Stimulated activated naive CD8-positive, alpha-beta T cell treated with anti-CD3 and anti-CD28 coated beads, Interleukin-15, Interleukin-2, amounts not matched to agents 100 ng/mL and 50 ng/mL, for 24 hours (primary cell): ENCODE results near the gene CD59.

Experiments used
- H3K27ac Mint-ChIP-seq: one replicate; pipeline ENCODE4 v1.8.0; 2021; ENCODE audit warnings: mild to moderate bottlenecking, mixed read lengths
- H3K27me3 Mint-ChIP-seq: one replicate; pipeline ENCODE4 v1.8.0; 2021; ENCODE audit warnings: mixed read lengths
- H3K36me3 Mint-ChIP-seq: one replicate; pipeline ENCODE4 v1.8.0; 2021; ENCODE audit warnings: low read depth, mixed read lengths
- H3K4me1 Mint-ChIP-seq: one replicate; pipeline ENCODE4 v1.8.0; 2021; ENCODE audit warnings: low read depth, mixed read lengths
- H3K4me3 Mint-ChIP-seq: one replicate; pipeline ENCODE4 v1.8.0; 2021; ENCODE audit warnings: mild to moderate bottlenecking, mixed read lengths
- H3K9me3 Mint-ChIP-seq: one replicate; pipeline ENCODE4 v1.8.0; 2021; ENCODE audit warnings: mixed read lengths

The CD59 gene

GRCh38 chr11:33736148-33736812, at the start of gene CD59:
Gene CD59 (minus strand): TSS chr11:33736423. CDS start chr11:33722445, 13,978 bp downstream.
- Mint-ChIP-seq H3K9me3 (no peaks in the 10 kb centered on the region), H3K4me1 (peaks cover 45% of the 10 kb centered on the region), H3K36me3 (peaks cover 12% of the 10 kb centered on the region), H3K27ac (peak within 1 kb of the TSS; percentile 84), H3K4me3 (peak within 1 kb of the TSS; percentile 87), H3K27me3 (peaks cover 13% of the 10 kb centered on the region)

- H3K27me3 Mint-ChIP-seq: peaks cover 57% of the 10 kb centered on the region
- no peak overlapping the region for H3K4me3 Mint-ChIP-seq
- H3K36me3 Mint-ChIP-seq: no peaks in the 10 kb centered on the region
- no peak overlapping the region for H3K27ac Mint-ChIP-seq
- no peaks in the 10 kb centered on the region for H3K4me1 Mint-ChIP-seq
- H3K9me3 Mint-ChIP-seq: no peaks in the 10 kb centered on the region
These were observed 49.4 kb upstream of the CD59 start for GRCh38 chr11:33785609-33786008.

- Mint-ChIP-seq H3K27ac (no peak overlapping the region), H3K36me3 (no peaks in the 10 kb centered on the region), H3K4me1 (peaks cover 10% of the 10 kb centered on the region), H3K27me3 (peaks cover 67% of the 10 kb centered on the region), H3K9me3 (no peaks in the 10 kb centered on the region), H3K4me3 (no peak overlapping the region)
These were observed 43.8 kb upstream of the CD59 start for GRCh38 chr11:33779849-33780528.

GRCh38 chr11:33778675-33779074, 42.5 kb upstream of the CD59 start:
- Mint-ChIP-seq H3K27ac (no peak overlapping the region), H3K36me3 (no peaks in the 10 kb centered on the region), H3K27me3 (peaks cover 57% of the 10 kb centered on the region), H3K9me3 (no peaks in the 10 kb centered on the region), H3K4me3 (no peak overlapping the region), H3K4me1 (peaks cover 15% of the 10 kb centered on the region)

- Mint-ChIP-seq H3K4me3 (no peak overlapping the region), H3K27ac (no peak overlapping the region), H3K9me3 (no peaks in the 10 kb centered on the region), H3K4me1 (peaks cover 22% of the 10 kb centered on the region), H3K27me3 (peaks cover 50% of the 10 kb centered on the region), H3K36me3 (no peaks in the 10 kb centered on the region)
These were observed 41.7 kb upstream of the CD59 start for GRCh38 chr11:33777906-33778305.

GRCh38 chr11:33775832-33776470, 39.7 kb upstream of the CD59 start:
- Mint-ChIP-seq H3K4me1 (peaks cover 37% of the 10 kb centered on the region), H3K27me3 (peaks cover 38% of the 10 kb centered on the region), H3K9me3 (no peaks in the 10 kb centered on the region), H3K4me3 (no peak overlapping the region), H3K27ac (no peak overlapping the region), H3K36me3 (no peaks in the 10 kb centered on the region)

GRCh38 chr11:33775467-33775807, 39.2 kb upstream of the CD59 start:
- peaks cover 38% of the 10 kb centered on the region for H3K4me1 Mint-ChIP-seq
- H3K27ac Mint-ChIP-seq: no peak overlapping the region
- peaks cover under 1% of the 10 kb centered on the region for H3K36me3 Mint-ChIP-seq
- H3K4me3 Mint-ChIP-seq: peak overlapping the region; percentile 93
- H3K27me3 Mint-ChIP-seq: peaks cover 34% of the 10 kb centered on the region
- no peaks in the 10 kb centered on the region for H3K9me3 Mint-ChIP-seq

GRCh38 chr11:33774736-33775466, 38.7 kb upstream of the CD59 start:
- peak overlapping the region; percentile 7 for H3K27ac Mint-ChIP-seq

GRCh38 chr11:33773987-33774735, 37.9 kb upstream of the CD59 start, which contains the start of gene FBXO3:
Gene FBXO3 (minus strand): TSS chr11:33774520. CDS start chr11:33774497, 23 bp downstream.
- H3K9me3 Mint-ChIP-seq: no peaks in the 10 kb centered on the region
- H3K36me3 Mint-ChIP-seq: peaks cover 12% of the 10 kb centered on the region
- peaks cover 43% of the 10 kb centered on the region for H3K4me1 Mint-ChIP-seq
- H3K27me3 Mint-ChIP-seq: peaks cover 24% of the 10 kb centered on the region
- H3K27ac Mint-ChIP-seq: peak within 1 kb of the TSS; percentile 79
- peak within 1 kb of the TSS; percentile 93 for H3K4me3 Mint-ChIP-seq

More at GRCh38 chr11:33774736-33775466, 38.7 kb upstream of the CD59 start:
- Mint-ChIP-seq H3K27me3 (peaks cover 29% of the 10 kb centered on the region), H3K9me3 (no peaks in the 10 kb centered on the region), H3K4me3 (peak overlapping the region; percentile 93), H3K4me1 (peaks cover 43% of the 10 kb centered on the region), H3K36me3 (peaks cover 6% of the 10 kb centered on the region)

- peaks cover 15% of the 10 kb centered on the region for H3K36me3 Mint-ChIP-seq
- H3K9me3 Mint-ChIP-seq: no peaks in the 10 kb centered on the region
- peaks cover 19% of the 10 kb centered on the region for H3K27me3 Mint-ChIP-seq
- H3K4me1 Mint-ChIP-seq: peaks cover 43% of the 10 kb centered on the region
- peak overlapping the region; percentile 93 for H3K4me3 Mint-ChIP-seq
- H3K27ac Mint-ChIP-seq: peak overlapping the region; percentile 74
These were observed 37.3 kb upstream of the CD59 start for GRCh38 chr11:33773404-33773986.

GRCh38 chr11:33772870-33773269, 36.6 kb upstream of the CD59 start:
- Mint-ChIP-seq H3K36me3 (peaks cover 19% of the 10 kb centered on the region), H3K27me3 (peaks cover 13% of the 10 kb centered on the region), H3K4me3 (peak overlapping the region; percentile 93), H3K27ac (no peak overlapping the region), H3K4me1 (peaks cover 43% of the 10 kb centered on the region), H3K9me3 (no peaks in the 10 kb centered on the region)

GRCh38 chr11:33772300-33772699, 36.1 kb upstream of the CD59 start:
- Mint-ChIP-seq H3K4me1 (peaks cover 43% of the 10 kb centered on the region), H3K9me3 (no peaks in the 10 kb centered on the region), H3K36me3 (peaks cover 22% of the 10 kb centered on the region), H3K4me3 (peak overlapping the region; percentile 53), H3K27ac (no peak overlapping the region), H3K27me3 (peaks cover 11% of the 10 kb centered on the region)

- Mint-ChIP-seq H3K4me3 (no peak overlapping the region), H3K9me3 (no peaks in the 10 kb centered on the region), H3K27ac (no peak overlapping the region), H3K4me1 (peaks cover 35% of the 10 kb centered on the region), H3K36me3 (peaks cover 34% of the 10 kb centered on the region), H3K27me3 (peaks cover 2% of the 10 kb centered on the region)
These were observed 34.0 kb upstream of the CD59 start for GRCh38 chr11:33770236-33770635.

GRCh38 chr11:33769542-33769941, 33.3 kb upstream of the CD59 start:
- Mint-ChIP-seq H3K9me3 (no peaks in the 10 kb centered on the region), H3K4me3 (no peak overlapping the region), H3K4me1 (peaks cover 28% of the 10 kb centered on the region), H3K27ac (no peak overlapping the region), H3K27me3 (no peaks in the 10 kb centered on the region), H3K36me3 (peaks cover 40% of the 10 kb centered on the region)
